K562 (cell line): ENCODE data around the gene GPHA2. TPM values are rescaled to one million over a fixed set of nuclear protein-coding genes. Genes with fewer than 3 reads are reported as not detected.

Experiments
- C11orf30 ChIP-seq: fragments of 450-650 bp; IDR thresholded peaks from 2 replicates; pipeline ENCODE4 v1.6.1; 2016; ENCODE audit warnings: low read depth, mild to moderate bottlenecking
- CREBBP ChIP-seq: IDR thresholded peaks from one replicate; pipeline ENCODE4 v1.6.1; 2012; ENCODE audit warnings: low read depth, mild to moderate bottlenecking, control low read depth, inconsistent platforms, low read length
- ESRRA ChIP-seq: fragments of 450-650 bp; IDR thresholded peaks from 2 replicates; pipeline ENCODE4 v1.6.1; 2014; ENCODE audit warnings: low read depth, mild to moderate bottlenecking, moderate library complexity, borderline replicate concordance
- FOXJ2 ChIP-seq: fragments of 200-800 bp; sonication (Bioruptor generic); IDR thresholded peaks from 2 replicates; pipeline ENCODE4 v1.6.1; 2016; ENCODE audit warnings: missing genetic modification characterization, missing compliant biosample characterization
- FUS ChIP-seq: fragments of 200-400 bp; formaldehyde crosslinking; optimal IDR thresholded peaks from 2 replicates; pipeline ENCODE3; 2017; ENCODE audit warnings: low read depth, low read length
- GABPB1 ChIP-seq: sonication (generic); formaldehyde crosslinking; IDR thresholded peaks from 2 replicates; pipeline ENCODE4 v1.8.0; 2022; ENCODE audit warnings: mild to moderate bottlenecking, missing genetic modification reagents
- HLTF ChIP-seq: fragments of 450-650 bp; IDR thresholded peaks from 2 replicates; pipeline ENCODE4 v1.6.1; 2016
- MEIS2 ChIP-seq: fragments of 450-650 bp; IDR thresholded peaks from 2 replicates; pipeline ENCODE4 v1.6.1; 2014; ENCODE audit warnings: mild to moderate bottlenecking; ENCODE audit not compliant: partially characterized antibody
- NBN ChIP-seq: fragments of 450-650 bp; IDR thresholded peaks from 2 replicates; pipeline ENCODE4 v1.6.1; 2016; ENCODE audit warnings: low read depth, mild to moderate bottlenecking
- NFIC ChIP-seq: fragments of 450-650 bp; IDR thresholded peaks from 2 replicates; pipeline ENCODE4 v1.6.1; 2017; ENCODE audit warnings: mild to moderate bottlenecking, inconsistent platforms
- POLR2B ChIP-seq: fragments of 450-650 bp; IDR thresholded peaks from 2 replicates; pipeline ENCODE4 v1.6.1; 2018; ENCODE audit warnings: low read depth; ENCODE audit not compliant: partially characterized antibody
- RAD51 ChIP-seq: fragments of 450-650 bp; IDR thresholded peaks from 2 replicates; pipeline ENCODE4 v1.7.1; 2016; ENCODE audit warnings: low read depth, mild to moderate bottlenecking, borderline replicate concordance
- SP1 ChIP-seq: sonication (generic); formaldehyde crosslinking; IDR thresholded peaks from 2 replicates; pipeline ENCODE4 v1.8.1; 2022; ENCODE audit warnings: mild to moderate bottlenecking, missing genetic modification reagents
- STAG1 ChIP-seq: sonication (generic); formaldehyde crosslinking; IDR thresholded peaks from 2 replicates; pipeline ENCODE4 v1.5.0; 2020; ENCODE audit warnings: missing genetic modification reagents, borderline replicate concordance
- ZFP36 ChIP-seq: fragments of 150-350 bp; IDR thresholded peaks from 2 replicates; pipeline ENCODE4 v1.6.1; 2018; ENCODE audit warnings: low read length, low read depth; ENCODE audit not compliant: partially characterized antibody
- polyA plus RNA-seq, 8 experiments: library from polyadenylated mRNA; depleted of rRNA in 4 of 8; stranded (reverse) in 5 of 8; unstranded in 3 of 8; fragments of >200 nt; fragmentation: Nextera tagmentation in 2 of 8; fragmentation: Illumina TruSeq in 1 of 8; extraction: Ambion mirVana in 2 of 8; extraction: Trizol in 1 of 8; gene quantifications; 2 replicates each; pipeline versions ENCODE4 v1.2.1 to v1.2.3, GENCODE V29; 2011 to 2014; ENCODE audit warnings: inconsistent platforms in 1 of 8, missing spikeins in 1 of 8
- total RNA-seq, 7 experiments: library from RNA; depleted of rRNA in 6 of 7; stranded (reverse); fragments of >200 nt in 6 of 7; fragmentation: Illumina TruSeq in 2 of 7; extraction: Trizol in 2 of 7; gene quantifications; 2 replicates each; pipeline versions ENCODE4 v1.2.1 to v1.2.3, GENCODE V29; 2011 to 2021; ENCODE audit warnings: low replicate concordance in 1 of 7
- TF ChIP-seq, protein P1 (sequence below), 2 experiments: fragments of 450-650 bp; formaldehyde crosslinking in 1 of 2; IDR thresholded peaks; 2 replicates each; pipeline versions ENCODE4 v1.4.0 to v1.6.1; 2014 to 2020; ENCODE audit warnings: mild to moderate bottlenecking in 2 of 2, borderline replicate concordance in 1 of 2, low read depth in 1 of 2
- TF ChIP-seq, protein P2 (sequence below): fragments of 450-650 bp; IDR thresholded peaks from 2 replicates; pipeline ENCODE4 v1.7.1; 2018; ENCODE audit warnings: mild to moderate bottlenecking, low read depth; ENCODE audit not compliant: partially characterized antibody

The GPHA2 gene
- total and polyA plus RNA-seq, 9 of the 15 experiments (the other 6 are each of a cell fraction or from before 2014, with no cell fraction given) = 0.17 to 0.22 TPM; not detected in 7

DNA sequence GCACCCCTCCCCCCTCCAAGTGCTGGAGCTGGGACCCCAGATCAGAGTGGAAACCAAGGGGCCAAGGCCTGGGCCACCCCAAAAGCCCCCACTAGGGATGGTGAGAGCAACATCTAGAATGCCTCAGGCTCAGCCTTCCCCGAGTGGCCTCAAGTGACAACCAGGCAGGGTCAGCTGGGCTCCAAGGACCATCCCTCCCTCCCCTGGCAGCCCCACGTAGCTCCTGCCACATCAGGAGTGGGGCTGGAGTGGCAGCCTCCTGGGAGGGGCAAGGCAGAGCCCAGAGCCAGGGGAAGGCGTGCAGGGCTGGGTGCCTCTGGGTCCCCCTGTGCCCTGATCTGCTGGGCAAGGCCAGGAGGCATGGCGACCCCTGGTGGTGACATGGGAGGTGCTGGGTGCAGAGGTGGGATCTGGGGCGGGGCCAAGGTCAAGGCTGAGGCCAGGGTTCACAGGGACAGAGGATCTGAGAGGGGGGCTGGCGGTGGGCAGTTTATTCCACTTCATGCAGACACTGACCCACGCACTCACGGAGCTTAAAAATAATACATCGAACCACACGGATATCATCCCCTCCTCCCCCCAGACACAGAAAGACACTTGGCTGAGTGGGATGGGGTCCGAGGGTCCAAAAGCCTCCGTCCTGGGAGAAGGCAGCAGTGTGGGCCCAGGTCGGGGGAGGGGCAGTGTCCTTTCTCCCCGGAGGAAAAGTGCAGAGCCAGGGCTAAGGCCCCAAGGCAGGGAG is 41.5 kb downstream of the GPHA2 start (continued):
- TF ChIP-seq ZFP36 = no peak
- TF ChIP-seq, protein P1, sequence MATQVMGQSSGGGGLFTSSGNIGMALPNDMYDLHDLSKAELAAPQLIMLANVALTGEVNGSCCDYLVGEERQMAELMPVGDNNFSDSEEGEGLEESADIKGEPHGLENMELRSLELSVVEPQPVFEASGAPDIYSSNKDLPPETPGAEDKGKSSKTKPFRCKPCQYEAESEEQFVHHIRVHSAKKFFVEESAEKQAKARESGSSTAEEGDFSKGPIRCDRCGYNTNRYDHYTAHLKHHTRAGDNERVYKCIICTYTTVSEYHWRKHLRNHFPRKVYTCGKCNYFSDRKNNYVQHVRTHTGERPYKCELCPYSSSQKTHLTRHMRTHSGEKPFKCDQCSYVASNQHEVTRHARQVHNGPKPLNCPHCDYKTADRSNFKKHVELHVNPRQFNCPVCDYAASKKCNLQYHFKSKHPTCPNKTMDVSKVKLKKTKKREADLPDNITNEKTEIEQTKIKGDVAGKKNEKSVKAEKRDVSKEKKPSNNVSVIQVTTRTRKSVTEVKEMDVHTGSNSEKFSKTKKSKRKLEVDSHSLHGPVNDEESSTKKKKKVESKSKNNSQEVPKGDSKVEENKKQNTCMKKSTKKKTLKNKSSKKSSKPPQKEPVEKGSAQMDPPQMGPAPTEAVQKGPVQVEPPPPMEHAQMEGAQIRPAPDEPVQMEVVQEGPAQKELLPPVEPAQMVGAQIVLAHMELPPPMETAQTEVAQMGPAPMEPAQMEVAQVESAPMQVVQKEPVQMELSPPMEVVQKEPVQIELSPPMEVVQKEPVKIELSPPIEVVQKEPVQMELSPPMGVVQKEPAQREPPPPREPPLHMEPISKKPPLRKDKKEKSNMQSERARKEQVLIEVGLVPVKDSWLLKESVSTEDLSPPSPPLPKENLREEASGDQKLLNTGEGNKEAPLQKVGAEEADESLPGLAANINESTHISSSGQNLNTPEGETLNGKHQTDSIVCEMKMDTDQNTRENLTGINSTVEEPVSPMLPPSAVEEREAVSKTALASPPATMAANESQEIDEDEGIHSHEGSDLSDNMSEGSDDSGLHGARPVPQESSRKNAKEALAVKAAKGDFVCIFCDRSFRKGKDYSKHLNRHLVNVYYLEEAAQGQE (IDR thresholded peaks at IDR 0.05; ENCODE audit: borderline replicate concordance) = peak; percentile 92
- TF ChIP-seq, protein P1 (CRISPR knock-in tag; IDR thresholded peaks at IDR 0.05; ENCODE audit: low read depth) = no peak
- TF ChIP-seq SP1 = peak; percentile 73
- no peak for TF ChIP-seq MEIS2
- TF ChIP-seq FUS = no peak
- TF ChIP-seq, protein P2, sequence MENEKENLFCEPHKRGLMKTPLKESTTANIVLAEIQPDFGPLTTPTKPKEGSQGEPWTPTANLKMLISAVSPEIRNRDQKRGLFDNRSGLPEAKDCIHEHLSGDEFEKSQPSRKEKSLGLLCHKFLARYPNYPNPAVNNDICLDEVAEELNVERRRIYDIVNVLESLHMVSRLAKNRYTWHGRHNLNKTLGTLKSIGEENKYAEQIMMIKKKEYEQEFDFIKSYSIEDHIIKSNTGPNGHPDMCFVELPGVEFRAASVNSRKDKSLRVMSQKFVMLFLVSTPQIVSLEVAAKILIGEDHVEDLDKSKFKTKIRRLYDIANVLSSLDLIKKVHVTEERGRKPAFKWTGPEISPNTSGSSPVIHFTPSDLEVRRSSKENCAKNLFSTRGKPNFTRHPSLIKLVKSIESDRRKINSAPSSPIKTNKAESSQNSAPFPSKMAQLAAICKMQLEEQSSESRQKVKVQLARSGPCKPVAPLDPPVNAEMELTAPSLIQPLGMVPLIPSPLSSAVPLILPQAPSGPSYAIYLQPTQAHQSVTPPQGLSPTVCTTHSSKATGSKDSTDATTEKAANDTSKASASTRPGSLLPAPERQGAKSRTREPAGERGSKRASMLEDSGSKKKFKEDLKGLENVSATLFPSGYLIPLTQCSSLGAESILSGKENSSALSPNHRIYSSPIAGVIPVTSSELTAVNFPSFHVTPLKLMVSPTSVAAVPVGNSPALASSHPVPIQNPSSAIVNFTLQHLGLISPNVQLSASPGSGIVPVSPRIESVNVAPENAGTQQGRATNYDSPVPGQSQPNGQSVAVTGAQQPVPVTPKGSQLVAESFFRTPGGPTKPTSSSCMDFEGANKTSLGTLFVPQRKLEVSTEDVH = peak; percentile 19
- peak; percentile 50; the same call in 1 of the 2 replicates for TF ChIP-seq GABPB1 (CRISPR knock-in tag)
- TF ChIP-seq RAD51 = no peak
- no peak for TF ChIP-seq C11orf30
- TF ChIP-seq NFIC = peak; percentile 62
- peak; percentile 40 for TF ChIP-seq POLR2B
- TF ChIP-seq CREBBP = no peak
- TF ChIP-seq NBN = 0 out of 2 replicates have a peak, but pooled peaks have one; percentile 56
- no peak for TF ChIP-seq FOXJ2
- peak; percentile 57; the same call in 1 of the 2 replicates for TF ChIP-seq STAG1 (CRISPR knock-in tag)
- TF ChIP-seq HLTF = 0 out of 2 replicates have a peak, but pooled peaks have one; percentile 42
- peak; percentile 88 for TF ChIP-seq ESRRA
